Measurements from ENCODE around the gene ANKS1B.

ANKS1B gene

DNA sequence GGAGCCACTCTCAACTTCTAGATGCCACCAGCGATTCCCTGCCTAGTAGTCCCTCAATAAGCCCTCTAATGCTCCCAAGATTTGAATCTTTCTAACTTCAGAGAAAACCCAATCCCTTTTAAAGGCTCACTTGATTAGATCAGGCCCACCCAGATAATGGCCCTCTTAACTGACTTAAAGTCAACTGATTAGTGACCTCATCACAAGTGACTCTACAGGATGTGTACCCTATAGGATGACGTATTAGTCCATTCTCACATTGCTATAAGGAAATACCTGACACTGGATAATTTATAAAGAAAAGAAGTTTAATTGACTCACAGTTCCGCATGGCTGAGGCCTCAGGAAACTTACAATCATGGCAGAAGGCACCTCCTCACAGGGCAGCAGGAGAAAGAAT lies 49.1 kb downstream of the ANKS1B start:
- WGBS (ENCODE audit: insufficient coverage) = no CpG with 5 or more reads among the region's 3 CpGs
- CTCF ChIA-PET = interaction anchor here (0.6 kb wide), 1 partner anchor 126 kb away, joined by 3 read pairs; no protein-coding TSS in a partner anchor
- POLR2A ChIA-PET = no interaction called here
- no peak overlapping the region for H3K4me3 ChIP-seq (ENCODE audit: control insufficient read depth in 1 of 7, extremely low read depth in 1 of 7, insufficient read depth in 4 of 7, low read depth in 2 of 7, low read length in 6 of 7)
- H3K27ac ChIP-seq (ENCODE audit: insufficient read depth in 1 of 2, low read depth in 1 of 2, low read length in 2 of 2, poor library complexity in 1 of 2, severe bottlenecking in 2 of 2) = no peak overlapping the region
- H3K4me1 ChIP-seq (ENCODE audit: control extremely low read depth in 1 of 4, control insufficient read depth in 4 of 4, insufficient read depth in 4 of 4, low read length in 3 of 4) = no peaks in the 10 kb centered on the region
- no peak for DNase-seq
- H3K27me3 ChIP-seq (replicated peaks in 2 of 5; ENCODE audit: control insufficient read depth in 4 of 5, insufficient read depth in 5 of 5, low read length in 4 of 5) = no peaks in the 10 kb centered on the region
- no peaks in the 10 kb centered on the region for H3K9me3 ChIP-seq (ENCODE audit: control extremely low read depth in 1 of 5, control insufficient read depth in 4 of 5, insufficient read depth in 2 of 5, low read depth in 1 of 5, low read length in 4 of 5)
- no peaks in the 10 kb centered on the region for H3K36me3 ChIP-seq (ENCODE audit: control insufficient read depth in 4 of 4, insufficient read depth in 4 of 4, low read length in 3 of 4)

- WGBS (ENCODE audit: insufficient coverage) = 88% methylated on average over 1 of the region's 2 CpGs
- Histone ChIP-seq H3K9me3 (ENCODE audit: control extremely low read depth in 1 of 5, control insufficient read depth in 4 of 5, insufficient read depth in 2 of 5, low read depth in 1 of 5, low read length in 4 of 5) (no peaks in the 10 kb centered on the region), H3K4me3 (ENCODE audit: control insufficient read depth in 1 of 7, extremely low read depth in 1 of 7, insufficient read depth in 4 of 7, low read depth in 2 of 7, low read length in 6 of 7) (no peak overlapping the region), H3K27me3 (replicated peaks in 2 of 5; ENCODE audit: control insufficient read depth in 4 of 5, insufficient read depth in 5 of 5, low read length in 4 of 5) (no peaks in the 10 kb centered on the region), H3K4me1 (ENCODE audit: control extremely low read depth in 1 of 4, control insufficient read depth in 4 of 4, insufficient read depth in 4 of 4, low read length in 3 of 4) (no peaks in the 10 kb centered on the region), H3K36me3 (ENCODE audit: control insufficient read depth in 4 of 4, insufficient read depth in 4 of 4, low read length in 3 of 4) (no peaks in the 10 kb centered on the region), H3K27ac (ENCODE audit: insufficient read depth in 1 of 2, low read depth in 1 of 2, low read length in 2 of 2, poor library complexity in 1 of 2, severe bottlenecking in 2 of 2) (no peak overlapping the region)
- ChIA-PET CTCF (interaction anchor here (1.2 kb wide), 1 partner anchor 17 kb away, joined by 3 read pairs; no protein-coding TSS in a partner anchor), POLR2A (no interaction called here)
- no peak for DNase-seq
Observed at GRCh38 chr12:99926511-99927169, 58.1 kb downstream of the ANKS1B start.

DNA sequence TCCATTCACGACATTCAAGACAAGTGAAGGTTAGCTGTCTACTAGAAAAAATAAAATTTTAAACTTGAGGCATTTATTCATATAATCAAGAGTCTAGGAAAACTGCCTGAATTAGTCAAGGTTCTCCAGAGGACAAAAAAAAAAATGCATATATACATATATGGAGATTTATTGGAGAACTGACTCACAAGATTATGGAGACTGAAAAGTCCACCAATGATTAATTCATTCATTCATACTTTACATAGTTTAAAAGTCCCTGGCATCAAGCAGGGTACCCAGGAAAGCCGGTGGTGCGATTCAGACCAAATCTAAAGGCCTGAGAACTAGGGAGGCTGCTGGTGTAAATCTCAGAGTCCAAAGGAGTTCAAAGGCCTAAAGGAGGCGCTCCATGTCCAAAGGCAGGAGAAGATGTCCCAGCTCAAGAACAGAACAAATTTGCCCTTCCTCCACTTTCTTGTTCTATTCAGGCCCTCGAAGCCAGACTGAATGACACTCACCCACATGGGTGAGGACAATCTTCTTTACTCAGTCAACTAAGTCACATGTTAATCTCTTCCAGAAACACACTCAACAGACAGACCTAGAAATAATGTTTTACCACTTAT lies 64.3 kb downstream of the ANKS1B start:
- DNase-seq = no peak
- no peak overlapping the region for H3K27ac ChIP-seq (ENCODE audit: insufficient read depth in 1 of 2, low read depth in 1 of 2, low read length in 2 of 2, poor library complexity in 1 of 2, severe bottlenecking in 2 of 2)
- 97% methylated on average over 3 of the region's 5 CpGs for WGBS (ENCODE audit: insufficient coverage)
- no peaks in the 10 kb centered on the region for H3K36me3 ChIP-seq (ENCODE audit: control insufficient read depth in 4 of 4, insufficient read depth in 4 of 4, low read length in 3 of 4)
- ChIA-PET CTCF (no interaction called here), POLR2A (no interaction called here)
- no peaks in the 10 kb centered on the region for H3K4me1 ChIP-seq (ENCODE audit: control extremely low read depth in 1 of 4, control insufficient read depth in 4 of 4, insufficient read depth in 4 of 4, low read length in 3 of 4)
- H3K9me3 ChIP-seq (ENCODE audit: control extremely low read depth in 1 of 5, control insufficient read depth in 4 of 5, insufficient read depth in 2 of 5, low read depth in 1 of 5, low read length in 4 of 5) = no peaks in the 10 kb centered on the region
- H3K4me3 ChIP-seq (ENCODE audit: control insufficient read depth in 1 of 7, extremely low read depth in 1 of 7, insufficient read depth in 4 of 7, low read depth in 2 of 7, low read length in 6 of 7) = no peak overlapping the region
- no peaks in the 10 kb centered on the region for H3K27me3 ChIP-seq (replicated peaks in 2 of 5; ENCODE audit: control insufficient read depth in 4 of 5, insufficient read depth in 5 of 5, low read length in 4 of 5)

GRCh38 chr12:99917711-99918402 lies 66.9 kb downstream of the ANKS1B start:
- CTCF ChIA-PET = no interaction called here
- POLR2A ChIA-PET = no interaction called here
- H3K36me3 ChIP-seq (ENCODE audit: control insufficient read depth in 4 of 4, insufficient read depth in 4 of 4, low read length in 3 of 4) = no peaks in the 10 kb centered on the region
- H3K4me1 ChIP-seq (ENCODE audit: control extremely low read depth in 1 of 4, control insufficient read depth in 4 of 4, insufficient read depth in 4 of 4, low read length in 3 of 4) = no peaks in the 10 kb centered on the region
- H3K27ac ChIP-seq (ENCODE audit: insufficient read depth in 1 of 2, low read depth in 1 of 2, low read length in 2 of 2, poor library complexity in 1 of 2, severe bottlenecking in 2 of 2) = no peak overlapping the region
- no peak for DNase-seq
- no CpG with 5 or more reads among the region's 5 CpGs for WGBS (ENCODE audit: insufficient coverage)
- no peaks in the 10 kb centered on the region for H3K9me3 ChIP-seq (ENCODE audit: control extremely low read depth in 1 of 5, control insufficient read depth in 4 of 5, insufficient read depth in 2 of 5, low read depth in 1 of 5, low read length in 4 of 5)
- peaks cover 0 to 2% (median 0%) of the 10 kb centered on the region in 5 experiments for H3K27me3 ChIP-seq (replicated peaks in 2 of 5; ENCODE audit: control insufficient read depth in 4 of 5, insufficient read depth in 5 of 5, low read length in 4 of 5)
- no peak overlapping the region for H3K4me3 ChIP-seq (ENCODE audit: control insufficient read depth in 1 of 7, extremely low read depth in 1 of 7, insufficient read depth in 4 of 7, low read depth in 2 of 7, low read length in 6 of 7)

DNA sequence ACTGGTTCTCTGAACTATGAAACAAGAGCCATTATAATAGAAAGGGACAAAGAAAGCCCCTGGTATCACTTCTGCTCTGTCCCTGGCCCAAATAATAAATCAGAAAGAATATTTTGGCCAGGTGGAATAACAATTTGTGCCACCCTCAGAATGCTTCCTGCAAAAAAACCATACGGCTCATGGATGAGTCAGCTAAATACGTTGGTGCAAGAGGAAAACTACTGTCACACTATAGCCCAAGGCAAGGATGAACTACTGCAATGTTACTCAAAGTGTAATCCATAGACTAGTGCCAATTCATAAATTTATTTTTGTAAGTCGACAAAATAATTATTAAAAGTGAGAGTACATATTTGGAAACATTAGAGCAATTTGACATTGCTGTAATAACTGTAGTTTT lies 68.2 kb downstream of the ANKS1B start:
- Histone ChIP-seq H3K4me1 (ENCODE audit: control extremely low read depth in 1 of 4, control insufficient read depth in 4 of 4, insufficient read depth in 4 of 4, low read length in 3 of 4) (no peaks in the 10 kb centered on the region), H3K36me3 (ENCODE audit: control insufficient read depth in 4 of 4, insufficient read depth in 4 of 4, low read length in 3 of 4) (no peaks in the 10 kb centered on the region), H3K27ac (ENCODE audit: insufficient read depth in 1 of 2, low read depth in 1 of 2, low read length in 2 of 2, poor library complexity in 1 of 2, severe bottlenecking in 2 of 2) (no peak overlapping the region), H3K27me3 (replicated peaks in 2 of 5; ENCODE audit: control insufficient read depth in 4 of 5, insufficient read depth in 5 of 5, low read length in 4 of 5) (peaks cover 0 to 2% (median 0%) of the 10 kb centered on the region in 5 experiments), H3K9me3 (ENCODE audit: control extremely low read depth in 1 of 5, control insufficient read depth in 4 of 5, insufficient read depth in 2 of 5, low read depth in 1 of 5, low read length in 4 of 5) (no peaks in the 10 kb centered on the region), H3K4me3 (ENCODE audit: control insufficient read depth in 1 of 7, extremely low read depth in 1 of 7, insufficient read depth in 4 of 7, low read depth in 2 of 7, low read length in 6 of 7) (no peak overlapping the region)
- DNase-seq = no peak
- ChIA-PET POLR2A (no interaction called here), CTCF (no interaction called here)
- WGBS (ENCODE audit: insufficient coverage) = 50% methylated on average over 2 of the region's 3 CpGs

- Histone ChIP-seq H3K27ac (ENCODE audit: insufficient read depth in 1 of 2, low read depth in 1 of 2, low read length in 2 of 2, poor library complexity in 1 of 2, severe bottlenecking in 2 of 2) (no peak overlapping the region), H3K36me3 (ENCODE audit: control insufficient read depth in 4 of 4, insufficient read depth in 4 of 4, low read length in 3 of 4) (no peaks in the 10 kb centered on the region), H3K4me1 (ENCODE audit: control extremely low read depth in 1 of 4, control insufficient read depth in 4 of 4, insufficient read depth in 4 of 4, low read length in 3 of 4) (no peaks in the 10 kb centered on the region), H3K9me3 (ENCODE audit: control extremely low read depth in 1 of 5, control insufficient read depth in 4 of 5, insufficient read depth in 2 of 5, low read depth in 1 of 5, low read length in 4 of 5) (no peaks in the 10 kb centered on the region), H3K4me3 (ENCODE audit: control insufficient read depth in 1 of 7, extremely low read depth in 1 of 7, insufficient read depth in 4 of 7, low read depth in 2 of 7, low read length in 6 of 7) (no peak overlapping the region), H3K27me3 (replicated peaks in 2 of 5; ENCODE audit: control insufficient read depth in 4 of 5, insufficient read depth in 5 of 5, low read length in 4 of 5) (peaks cover 0 to 2% (median 0%) of the 10 kb centered on the region in 5 experiments)
- DNase-seq = no peak
- 94% methylated on average over 6 of the region's 6 CpGs for WGBS (ENCODE audit: insufficient coverage)
- ChIA-PET POLR2A (no interaction called here), CTCF (no interaction called here)
Observed at GRCh38 chr12:99915251-99916082, 69.3 kb downstream of the ANKS1B start.
